A549 (cell line): ENCODE results near the gene NFE2L3. TPM values are rescaled to one million over a fixed set of nuclear protein-coding genes. Genes with fewer than 3 reads are reported as not detected.

Experiments used
- ATAC-seq, 2 experiments: fragments of 200-7000 bp in 1 of 2; fragments of >200 bp in 1 of 2; cut with Nextera tagmentation in 1 of 2; cut with Tn5 transposase in 1 of 2; 3 replicates each; pipeline versions ENCODE4 v1.8.0 to v1.9.1; 2018 to 2020; ENCODE audit warnings: mild to moderate bottlenecking in 1 of 2, moderate library complexity in 1 of 2
- CTCF ChIA-PET: fragments of 300-600 bp; sonication (Branson Sonifier 250); formaldehyde crosslinking; extraction: SDS; loops from one replicate; lab custom pipeline; 2021; ENCODE audit warnings: antibody characterized with exemption, inconsistent platforms; lab: Yijun Ruan, JAX
- POLR2A ChIA-PET: fragments of 350-600 bp; formaldehyde crosslinking; extraction: SDS; loops from one replicate; lab custom pipeline; 2021; ENCODE audit warnings: antibody characterized with exemption, inconsistent platforms; lab: Yijun Ruan, JAX
- DNase-seq, 2 experiments: peaks; one replicate each; pipeline versions ENCODE4 v3.0.0 to v3.0.0-alpha.2; 2011 to 2016; ENCODE audit warnings: low read depth in 1 of 2, low spot score in 1 of 2
- FAIRE-seq: peaks from 2 replicates; lab custom pipeline; 2011; peaks lifted over from hg19 to GRCh38; lab: Jason Lieb, UNC
- H3K27ac ChIP-seq, 2 experiments: fragments of >200 bp; sonication (Bioruptor Twin); formaldehyde crosslinking; 3 replicates each; pipeline ENCODE4 v1.5.1; 2016 to 2017
- H3K4me1 ChIP-seq: fragments of >200 bp; sonication (Bioruptor Twin); formaldehyde crosslinking; 3 replicates; pipeline ENCODE4 v1.6.1; 2016
- H3K4me2 ChIP-seq: fragments of >200 bp; sonication (Bioruptor Twin); formaldehyde crosslinking; 3 replicates; pipeline ENCODE4 v1.6.1; 2016
- H3K4me3 ChIP-seq: fragments of >200 bp; sonication (Bioruptor Twin); formaldehyde crosslinking; 3 replicates; pipeline ENCODE4 v1.5.1; 2016
- H3K9me3 ChIP-seq: fragments of >200 bp; sonication (Bioruptor Twin); formaldehyde crosslinking; 3 replicates; pipeline ENCODE4 v1.6.1; 2016
- CBX2 ChIP-seq: fragments of 200-600 bp; sonication (generic); IDR thresholded peaks from 2 replicates; pipeline ENCODE4 v1.6.1; 2016; ENCODE audit warnings: low read depth, mild to moderate bottlenecking, borderline replicate concordance
- CBX8 ChIP-seq: fragments of 200-600 bp; sonication (generic); IDR thresholded peaks from 2 replicates; pipeline ENCODE4 v1.6.1; 2016
- CHD2 ChIP-seq: fragments of 150-350 bp; IDR thresholded peaks from 2 replicates; pipeline ENCODE4 v1.6.1; 2014; ENCODE audit warnings: low read length; ENCODE audit not compliant: partially characterized antibody
- FOSB ChIP-seq: fragments of 250-450 bp; sonication (Bioruptor Pico); IDR thresholded peaks from 2 replicates; pipeline ENCODE4 v1.5.0; 2020; ENCODE audit warnings: mild to moderate bottlenecking, moderate library complexity
- GATA3 ChIP-seq: IDR thresholded peaks from 2 replicates; pipeline ENCODE4 v1.6.1; 2012; ENCODE audit warnings: borderline replicate concordance
- HDAC2 ChIP-seq: fragments of 200-600 bp; sonication (generic); IDR thresholded peaks from 2 replicates; pipeline ENCODE4 v1.6.1; 2016
- HEYL ChIP-seq: fragments of 250-450 bp; sonication (Bioruptor Pico); IDR thresholded peaks from 2 replicates; pipeline ENCODE4 v1.8.0; 2021; ENCODE audit warnings: mild to moderate bottlenecking, moderate library complexity
- HOXA7 ChIP-seq: fragments of 250-450 bp; sonication (Bioruptor Pico); IDR thresholded peaks from 2 replicates; pipeline ENCODE4 v1.5.0; 2020; ENCODE audit warnings: mild to moderate bottlenecking, moderate library complexity
- HOXB13 ChIP-seq: fragments of 250-450 bp; sonication (Bioruptor Pico); IDR thresholded peaks from 2 replicates; pipeline ENCODE4 v1.5.0; 2020; ENCODE audit warnings: low read depth, mild to moderate bottlenecking, moderate library complexity
- HOXB5 ChIP-seq: fragments of 250-450 bp; sonication (Bioruptor Pico); IDR thresholded peaks from 2 replicates; pipeline ENCODE4 v1.5.0; 2020; ENCODE audit warnings: mild to moderate bottlenecking, moderate library complexity
- KDM5A ChIP-seq: fragments of 200-600 bp; sonication (generic); IDR thresholded peaks from 2 replicates; pipeline ENCODE4 v1.6.1; 2016; ENCODE audit warnings: antibody characterized with exemption, mild to moderate bottlenecking
- NR3C1 ChIP-seq: fragments of >200 bp; sonication (Bioruptor Twin); formaldehyde crosslinking; IDR thresholded peaks from 3 replicates; pipeline ENCODE4 v1.6.1; 2017
- PHF8 ChIP-seq: fragments of 200-600 bp; sonication (generic); IDR thresholded peaks from 2 replicates; pipeline ENCODE4 v1.6.1; 2016; ENCODE audit warnings: low read depth, mild to moderate bottlenecking, antibody characterized with exemption, moderate library complexity, borderline replicate concordance
- POLR2A ChIP-seq: IDR thresholded peaks from 2 replicates; pipeline ENCODE4 v1.6.1; 2012; ENCODE audit warnings: mild to moderate bottlenecking, low read length
- RARB ChIP-seq: fragments of 250-450 bp; sonication (Bioruptor Pico); IDR thresholded peaks from 2 replicates; pipeline ENCODE4 v1.8.0; 2021; ENCODE audit warnings: mild to moderate bottlenecking, moderate library complexity
- RCOR1 ChIP-seq: fragments of 150-350 bp; IDR thresholded peaks from 2 replicates; pipeline ENCODE4 v1.6.1; 2014; ENCODE audit warnings: antibody characterized with exemption, low read length, low read depth
- RFX5 ChIP-seq: fragments of 450-650 bp; IDR thresholded peaks from 2 replicates; pipeline ENCODE4 v1.7.1; 2014; ENCODE audit warnings: antibody characterized with exemption, mild to moderate bottlenecking, moderate library complexity
- SMC3 ChIP-seq: fragments of >200 bp; sonication (Bioruptor Twin); formaldehyde crosslinking; IDR thresholded peaks from 3 replicates; pipeline ENCODE4 v1.6.1; 2018; ENCODE audit warnings: inconsistent platforms
- TFCP2L1 ChIP-seq: fragments of 250-450 bp; sonication (Bioruptor Pico); IDR thresholded peaks from 2 replicates; pipeline ENCODE4 v1.5.0; 2021; ENCODE audit warnings: mild to moderate bottlenecking
- ZC3H11A ChIP-seq: fragments of 450-650 bp; IDR thresholded peaks from 2 replicates; pipeline ENCODE4 v1.6.1; 2014; ENCODE audit warnings: antibody characterized with exemption, mild to moderate bottlenecking
- ZFP36 ChIP-seq: fragments of 450-650 bp; IDR thresholded peaks from 2 replicates; pipeline ENCODE4 v1.6.1; 2014; ENCODE audit warnings: borderline replicate concordance; ENCODE audit not compliant: partially characterized antibody
- ZNF302 ChIP-seq: fragments of 250-450 bp; sonication (Bioruptor Pico); IDR thresholded peaks from 2 replicates; pipeline ENCODE4 v1.9.0; 2021; ENCODE audit warnings: inconsistent platforms, mild to moderate bottlenecking, moderate library complexity
- ZSCAN20 ChIP-seq: fragments of 250-450 bp; sonication (Bioruptor Pico); IDR thresholded peaks from 2 replicates; pipeline ENCODE4 v1.8.0; 2022; ENCODE audit warnings: mild to moderate bottlenecking, moderate library complexity
- WGBS: methylation state at CpG from one replicate; pipeline ENCODE4 v1.1.6; 2017; ENCODE audit errors: missing lambda C conversion rate; 5-methylcytosine and 5-hydroxymethylcytosine counted together
- polyA plus RNA-seq, 4 experiments: library from polyadenylated mRNA; depleted of rRNA in 3 of 4; stranded (reverse); fragments of >200 nt; fragmentation: RNase III in 1 of 4; extraction: RNeasy Plus Mini Kit Qiagen cat#74134 plus additional on column Dnase treatment in 1 of 4; gene quantifications; 2 replicates in 3 of 4; 3 replicates in 1 of 4; pipeline ENCODE4 v1.2.3, GENCODE V29; 2011 to 2017
- TF ChIP-seq, protein P1 (sequence below): fragments of 150-350 bp; IDR thresholded peaks from 2 replicates; pipeline ENCODE4 v1.6.1; 2014; ENCODE audit warnings: low read depth, mild to moderate bottlenecking, low read length
- TF ChIP-seq, protein P2 (sequence below): IDR thresholded peaks from 2 replicates; pipeline ENCODE4 v1.6.1; 2012
- TF ChIP-seq, protein P3 (sequence below): fragments of 450-650 bp; IDR thresholded peaks from 2 replicates; pipeline ENCODE4 v1.6.1; 2014; ENCODE audit warnings: antibody characterized with exemption
- TF ChIP-seq, protein P4 (sequence below): fragments of 250-450 bp; sonication (Bioruptor Pico); IDR thresholded peaks from 2 replicates; pipeline ENCODE4 v1.5.0; 2020; ENCODE audit warnings: low read depth, mild to moderate bottlenecking, moderate library complexity

NFE2L3 gene
- polyA plus RNA-seq, 2 of the 4 experiments (the other 2 are of a cell fraction): 4.9 to 11.4 TPM

DNA sequence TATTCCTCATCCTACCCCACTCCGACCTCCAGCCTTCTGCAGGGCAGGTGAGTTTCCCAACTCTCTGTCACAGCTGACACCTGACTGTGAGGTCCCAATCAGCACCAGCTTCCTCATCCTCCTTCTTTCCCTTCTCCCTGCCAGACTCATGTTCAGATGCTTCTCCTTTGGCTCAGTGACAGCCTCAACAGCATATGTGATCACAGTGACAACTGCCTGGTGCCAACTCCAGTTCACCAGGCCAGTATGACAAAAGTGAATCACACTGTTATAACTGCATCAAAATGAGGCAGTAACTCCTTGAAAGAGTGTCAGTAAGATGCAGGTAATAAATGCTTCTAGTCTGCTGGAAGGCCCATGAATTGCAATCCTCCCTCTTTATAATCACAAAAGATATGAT lies 46.8 kb upstream of the NFE2L3 start:
- no peak for TF ChIP-seq CBX2
- no peak for TF ChIP-seq HOXB5 (CRISPR knock-in tag)
- TF ChIP-seq SMC3: no peak
- no peak for TF ChIP-seq NR3C1
- TF ChIP-seq GATA3: no peak
- TF ChIP-seq, protein P1, sequence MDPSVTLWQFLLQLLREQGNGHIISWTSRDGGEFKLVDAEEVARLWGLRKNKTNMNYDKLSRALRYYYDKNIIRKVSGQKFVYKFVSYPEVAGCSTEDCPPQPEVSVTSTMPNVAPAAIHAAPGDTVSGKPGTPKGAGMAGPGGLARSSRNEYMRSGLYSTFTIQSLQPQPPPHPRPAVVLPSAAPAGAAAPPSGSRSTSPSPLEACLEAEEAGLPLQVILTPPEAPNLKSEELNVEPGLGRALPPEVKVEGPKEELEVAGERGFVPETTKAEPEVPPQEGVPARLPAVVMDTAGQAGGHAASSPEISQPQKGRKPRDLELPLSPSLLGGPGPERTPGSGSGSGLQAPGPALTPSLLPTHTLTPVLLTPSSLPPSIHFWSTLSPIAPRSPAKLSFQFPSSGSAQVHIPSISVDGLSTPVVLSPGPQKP: no peak
- no peak for TF ChIP-seq KDM5A
- no peak for TF ChIP-seq RARB (CRISPR knock-in tag)

DNA sequence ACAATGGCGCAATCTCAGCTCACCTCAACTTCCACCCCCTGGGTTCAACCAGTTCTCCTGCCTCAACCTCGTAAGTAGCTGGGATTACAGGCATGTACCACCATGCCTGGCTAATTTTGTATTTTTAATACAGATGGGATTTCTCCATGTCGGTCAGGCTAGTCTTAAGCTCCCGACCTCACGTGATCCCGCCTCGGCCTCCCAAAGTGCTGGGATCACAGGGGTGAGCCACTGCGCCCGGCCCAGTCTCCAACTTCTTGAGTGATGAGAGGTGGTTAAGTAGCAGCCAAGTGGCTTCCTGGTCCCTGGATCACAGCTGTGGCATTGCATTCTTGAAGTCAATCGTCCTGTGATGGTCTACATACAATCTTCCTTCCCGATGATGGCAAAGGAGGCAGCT lies 46.1 kb upstream of the NFE2L3 start:
- Histone ChIP-seq H3K9me3 (no peaks in the 10 kb centered on the region), H3K4me1 (no peaks in the 10 kb centered on the region), H3K4me2 (no peak overlapping the region), H3K4me3 (no peak overlapping the region), H3K27ac (no peak overlapping the region)
- CTCF ChIA-PET: interaction anchor here (0.6 to 5.1 kb wide), 4 partner anchors 12 to 26 kb away, joined by 3 to 28 read pairs (median 4); no protein-coding TSS in a partner anchor
- WGBS: 72% methylated on average over 11 of the region's 11 CpGs
- ATAC-seq (no peak), FAIRE-seq (no peak), DNase-seq (no peak)
- POLR2A ChIA-PET: no interaction called here
- TF ChIP-seq ZC3H11A (no peak), POLR2A (no peak), HEYL (CRISPR knock-in tag) (no peak), KDM5A (no peak), ZSCAN20 (CRISPR knock-in tag) (no peak), CBX8 (no peak), PHF8 (no peak), HOXB13 (CRISPR knock-in tag) (no peak), FOSB (no peak)
- TF ChIP-seq, protein P2, sequence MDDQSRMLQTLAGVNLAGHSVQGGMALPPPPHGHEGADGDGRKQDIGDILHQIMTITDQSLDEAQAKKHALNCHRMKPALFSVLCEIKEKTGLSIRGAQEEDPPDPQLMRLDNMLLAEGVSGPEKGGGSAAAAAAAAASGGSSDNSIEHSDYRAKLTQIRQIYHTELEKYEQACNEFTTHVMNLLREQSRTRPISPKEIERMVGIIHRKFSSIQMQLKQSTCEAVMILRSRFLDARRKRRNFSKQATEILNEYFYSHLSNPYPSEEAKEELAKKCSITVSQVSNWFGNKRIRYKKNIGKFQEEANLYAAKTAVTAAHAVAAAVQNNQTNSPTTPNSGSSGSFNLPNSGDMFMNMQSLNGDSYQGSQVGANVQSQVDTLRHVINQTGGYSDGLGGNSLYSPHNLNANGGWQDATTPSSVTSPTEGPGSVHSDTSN: no peak

More for the DNA sequence above, 46.8 kb upstream of the NFE2L3 start:
- Histone ChIP-seq H3K4me3 (no peak overlapping the region), H3K4me2 (no peak overlapping the region), H3K9me3 (no peaks in the 10 kb centered on the region), H3K4me1 (no peaks in the 10 kb centered on the region), H3K27ac (no peak overlapping the region)
- 33% methylated on average over 1 of the region's 1 CpG for WGBS
- DNase-seq (no peak), ATAC-seq (no peak), FAIRE-seq (no peak)
- ChIA-PET POLR2A (no interaction called here), CTCF (interaction anchor here (0.9 to 5.1 kb wide), 3 partner anchors 8 to 14 kb away, joined by 3 to 28 read pairs (median 3); no protein-coding TSS in a partner anchor)

DNA sequence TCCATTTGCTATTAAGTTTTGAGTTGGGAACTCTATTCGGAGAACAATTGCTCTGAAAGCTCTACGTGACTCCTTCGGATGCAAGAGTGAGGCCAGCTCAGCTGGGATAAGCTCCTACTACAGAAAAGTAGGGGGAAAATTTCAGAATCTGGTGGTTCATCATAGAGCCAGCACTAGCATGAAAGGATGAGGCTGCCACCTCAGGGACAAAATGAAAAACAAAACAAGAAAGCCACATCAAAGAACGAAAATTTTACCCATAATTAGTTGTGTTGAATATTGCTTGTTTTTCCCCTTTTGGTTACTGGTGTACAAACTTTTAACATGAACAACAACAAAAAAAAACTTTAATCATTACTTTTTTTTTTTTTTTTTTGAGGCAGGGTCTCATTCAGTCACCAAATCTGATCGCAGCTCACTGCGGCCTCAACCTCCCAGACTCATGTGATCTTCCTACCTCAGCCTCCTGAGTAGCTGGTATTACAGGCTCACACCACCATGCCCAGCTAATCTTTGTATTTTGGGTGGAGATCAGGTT lies 39.7 kb upstream of the NFE2L3 start:
- CTCF ChIA-PET: interaction anchor here (1.1 kb wide), 1 partner anchor 8 kb away, joined by 3 read pairs; no protein-coding TSS in a partner anchor
- ATAC-seq: no peak
- 82% methylated on average over 6 of the region's 6 CpGs for WGBS

More for the DNA sequence above, 39.7 kb upstream of the NFE2L3 start:
- H3K9me3 ChIP-seq: no peaks in the 10 kb centered on the region
- FAIRE-seq (no peak), DNase-seq (no peak)
- H3K4me2 ChIP-seq: no peak overlapping the region
- no peaks in the 10 kb centered on the region for H3K4me1 ChIP-seq
- no peak overlapping the region for H3K27ac ChIP-seq
- POLR2A ChIA-PET: no interaction called here
- H3K4me3 ChIP-seq: no peak overlapping the region
- no peak for TF ChIP-seq SMC3
- TF ChIP-seq RFX5: no peak
- TF ChIP-seq ZNF302 (CRISPR knock-in tag): no peak
- no peak for TF ChIP-seq FOSB
- TF ChIP-seq, protein P3, sequence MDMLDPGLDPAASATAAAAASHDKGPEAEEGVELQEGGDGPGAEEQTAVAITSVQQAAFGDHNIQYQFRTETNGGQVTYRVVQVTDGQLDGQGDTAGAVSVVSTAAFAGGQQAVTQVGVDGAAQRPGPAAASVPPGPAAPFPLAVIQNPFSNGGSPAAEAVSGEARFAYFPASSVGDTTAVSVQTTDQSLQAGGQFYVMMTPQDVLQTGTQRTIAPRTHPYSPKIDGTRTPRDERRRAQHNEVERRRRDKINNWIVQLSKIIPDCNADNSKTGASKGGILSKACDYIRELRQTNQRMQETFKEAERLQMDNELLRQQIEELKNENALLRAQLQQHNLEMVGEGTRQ: no peak
- TF ChIP-seq CHD2: no peak
- no peak for TF ChIP-seq HDAC2
- no peak for TF ChIP-seq ZFP36
- no peak for TF ChIP-seq ZC3H11A
- TF ChIP-seq, protein P4, sequence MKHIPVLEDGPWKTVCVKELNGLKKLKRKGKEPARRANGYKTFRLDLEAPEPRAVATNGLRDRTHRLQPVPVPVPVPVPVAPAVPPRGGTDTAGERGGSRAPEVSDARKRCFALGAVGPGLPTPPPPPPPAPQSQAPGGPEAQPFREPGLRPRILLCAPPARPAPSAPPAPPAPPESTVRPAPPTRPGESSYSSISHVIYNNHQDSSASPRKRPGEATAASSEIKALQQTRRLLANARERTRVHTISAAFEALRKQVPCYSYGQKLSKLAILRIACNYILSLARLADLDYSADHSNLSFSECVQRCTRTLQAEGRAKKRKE (CRISPR knock-in tag): no peak
- TF ChIP-seq ZSCAN20 (CRISPR knock-in tag): no peak
- no peak for TF ChIP-seq TFCP2L1 (CRISPR knock-in tag)
- no peak for TF ChIP-seq RCOR1
- no peak for TF ChIP-seq HOXA7
